ENCODE data around the gene SH3RF3.

GRCh38 chr2:109367683-109368082 is 238.7 kb downstream of the SH3RF3 start:
- no peak for TF ChIP-seq POLR2A (IDR thresholded peaks at IDR 0.05; ENCODE audit: low read length)
- TF ChIP-seq GATA1 (IDR thresholded peaks at IDR 0.05; ENCODE audit: low read depth, low read length), result no peak
